Measurements from ENCODE around the gene MS4A2. TPM values are rescaled to one million over a fixed set of nuclear protein-coding genes. Genes with fewer than 3 reads are reported as not detected.

MS4A2 gene
- total and polyA plus RNA-seq, 2 of the 8 experiments (the other 6 are each of a cell fraction or from before 2014, with no cell fraction given), result not detected

- no peak for TF ChIP-seq SIX5 (IDR thresholded peaks at IDR 0.05; ENCODE audit: low read depth, low read length)
Observed at GRCh38 chr11:60077981-60078380, 10.5 kb upstream of the MS4A2 start (continued).

Data from H1 (cell line).